Left forelimb (tissue), 1 donor: Measurements from ENCODE around the gene TMUB2.

ENCODE experiments used
- DNase-seq: peaks from one replicate; pipeline ENCODE4 v3.0.0-alpha.2; 2018; ENCODE audit warnings: low spot score

The TMUB2 gene

DNA sequence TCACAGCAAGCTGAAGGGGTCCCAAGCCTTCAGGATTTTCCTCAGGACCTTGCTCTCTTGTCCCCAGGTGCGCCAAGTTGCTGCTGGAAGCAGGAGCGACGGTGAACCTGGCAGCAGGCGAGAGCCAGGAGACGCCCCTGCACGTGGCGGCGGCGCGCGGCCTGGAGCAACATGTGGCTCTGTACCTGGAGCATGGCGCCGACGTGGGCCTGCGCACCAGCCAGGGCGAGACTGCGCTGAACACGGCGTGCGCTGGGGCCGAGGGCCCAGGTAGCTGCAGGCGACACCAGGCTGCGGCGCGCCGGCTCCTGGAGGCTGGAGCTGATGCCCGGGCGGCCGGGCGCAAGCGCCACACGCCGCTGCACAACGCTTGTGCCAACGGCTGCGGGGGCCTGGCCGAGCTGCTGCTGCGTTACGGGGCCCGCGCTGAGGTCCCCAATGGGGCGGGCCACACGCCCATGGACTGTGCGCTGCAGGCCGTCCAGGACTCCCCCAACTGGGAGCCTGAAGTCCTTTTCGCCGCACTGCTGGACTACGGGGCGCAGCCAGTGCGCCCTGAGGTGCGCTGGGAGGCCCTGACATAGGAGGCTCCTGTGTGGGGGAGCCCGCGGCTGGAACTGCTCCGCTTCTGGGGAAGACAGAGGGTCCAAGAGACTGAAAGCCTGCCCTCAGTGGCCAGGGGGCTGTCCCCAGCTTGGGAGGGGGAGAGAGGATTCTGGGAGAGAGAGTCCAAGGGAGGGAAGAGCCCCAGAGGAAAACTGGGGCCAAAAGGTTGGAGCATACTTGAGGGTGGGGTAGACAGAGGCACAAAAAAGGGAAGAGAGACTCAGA, 9.9 kb upstream of the TMUB2 start:
- no peak for DNase-seq

DNA sequence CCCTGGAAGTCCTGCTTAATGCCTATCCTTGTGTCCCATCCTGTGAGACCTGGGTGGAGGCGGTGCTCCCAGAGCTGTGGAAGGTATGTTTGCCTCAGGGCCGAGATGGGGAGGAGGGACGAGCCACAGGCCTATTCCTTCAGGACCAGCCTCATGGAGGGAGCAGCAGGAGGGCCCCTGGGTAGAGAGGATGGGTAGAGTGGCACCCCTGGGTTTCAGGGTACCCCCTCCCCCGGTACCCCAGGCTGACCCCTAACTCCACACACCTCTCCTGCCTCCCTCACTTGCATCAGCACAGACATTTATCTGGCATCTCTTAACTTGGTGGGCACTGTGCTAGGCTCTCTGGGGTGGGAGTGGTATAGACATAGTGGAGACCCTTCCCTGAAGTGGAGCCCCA, 9.1 kb upstream of the TMUB2 start:
- DNase-seq, result no peak

GRCh38 chr17:44178133-44178532, 8.6 kb upstream of the TMUB2 start:
- DNase-seq, result no peak

DNA sequence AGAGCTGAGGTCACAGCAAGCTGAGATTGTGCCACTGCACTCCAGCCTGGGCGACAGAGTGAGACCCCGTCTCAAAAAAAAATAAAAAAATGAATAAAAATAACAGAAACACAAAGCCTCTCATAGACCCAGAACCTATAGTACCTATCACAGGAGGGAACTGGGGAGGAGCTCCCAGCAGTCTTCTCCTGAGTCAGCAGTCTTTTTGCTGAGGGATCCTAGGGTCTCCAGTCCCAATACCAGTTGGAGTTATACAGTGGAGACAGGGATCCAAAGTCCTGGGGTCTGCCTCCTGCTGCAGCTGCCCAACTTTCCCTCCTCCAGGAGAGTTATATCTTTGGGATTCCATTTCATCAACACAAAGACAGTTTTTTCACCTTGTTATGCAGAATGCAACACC, 3.7 kb upstream of the TMUB2 start:
- DNase-seq, result no peak

- DNase-seq, result no peak
Observed at GRCh38 chr17:44184212-44184810, 2.5 kb upstream of the TMUB2 start.

- no peak for DNase-seq
Observed at GRCh38 chr17:44187131-44187899, 543 bp downstream of the TMUB2 start.

GRCh38 chr17:44188576-44189403, 2.0 kb downstream of the TMUB2 start:
- no peak for DNase-seq

DNA sequence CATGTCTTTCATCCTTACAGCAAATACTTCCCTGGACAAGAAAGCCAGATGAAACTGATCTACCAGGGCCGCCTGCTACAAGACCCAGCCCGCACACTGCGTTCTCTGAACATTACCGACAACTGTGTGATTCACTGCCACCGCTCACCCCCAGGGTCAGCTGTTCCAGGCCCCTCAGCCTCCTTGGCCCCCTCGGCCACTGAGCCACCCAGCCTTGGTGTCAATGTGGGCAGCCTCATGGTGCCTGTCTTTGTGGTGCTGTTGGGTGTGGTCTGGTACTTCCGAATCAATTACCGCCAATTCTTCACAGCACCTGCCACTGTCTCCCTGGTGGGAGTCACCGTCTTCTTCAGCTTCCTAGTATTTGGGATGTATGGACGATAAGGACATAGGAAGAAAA, 3.7 kb downstream of the TMUB2 start:
- DNase-seq, result no peak

DNA sequence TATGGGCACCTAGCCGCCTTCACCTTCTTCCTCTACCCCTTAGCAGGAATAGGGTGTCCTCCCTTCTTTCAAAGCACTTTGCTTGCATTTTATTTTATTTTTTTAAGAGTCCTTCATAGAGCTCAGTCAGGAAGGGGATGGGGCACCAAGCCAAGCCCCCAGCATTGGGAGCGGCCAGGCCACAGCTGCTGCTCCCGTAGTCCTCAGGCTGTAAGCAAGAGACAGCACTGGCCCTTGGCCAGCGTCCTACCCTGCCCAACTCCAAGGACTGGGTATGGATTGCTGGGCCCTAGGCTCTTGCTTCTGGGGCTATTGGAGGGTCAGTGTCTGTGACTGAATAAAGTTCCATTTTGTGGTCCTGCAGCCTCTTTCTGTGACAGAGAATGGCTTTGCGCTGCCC, 4.6 kb downstream of the TMUB2 start:
- DNase-seq, result no peak

GRCh38 chr17:44191941-44192496, 5.2 kb downstream of the TMUB2 start:
- DNase-seq, result no peak

- no peak for DNase-seq
Observed at GRCh38 chr17:44192750-44193149, 6.0 kb downstream of the TMUB2 start.

DNA sequence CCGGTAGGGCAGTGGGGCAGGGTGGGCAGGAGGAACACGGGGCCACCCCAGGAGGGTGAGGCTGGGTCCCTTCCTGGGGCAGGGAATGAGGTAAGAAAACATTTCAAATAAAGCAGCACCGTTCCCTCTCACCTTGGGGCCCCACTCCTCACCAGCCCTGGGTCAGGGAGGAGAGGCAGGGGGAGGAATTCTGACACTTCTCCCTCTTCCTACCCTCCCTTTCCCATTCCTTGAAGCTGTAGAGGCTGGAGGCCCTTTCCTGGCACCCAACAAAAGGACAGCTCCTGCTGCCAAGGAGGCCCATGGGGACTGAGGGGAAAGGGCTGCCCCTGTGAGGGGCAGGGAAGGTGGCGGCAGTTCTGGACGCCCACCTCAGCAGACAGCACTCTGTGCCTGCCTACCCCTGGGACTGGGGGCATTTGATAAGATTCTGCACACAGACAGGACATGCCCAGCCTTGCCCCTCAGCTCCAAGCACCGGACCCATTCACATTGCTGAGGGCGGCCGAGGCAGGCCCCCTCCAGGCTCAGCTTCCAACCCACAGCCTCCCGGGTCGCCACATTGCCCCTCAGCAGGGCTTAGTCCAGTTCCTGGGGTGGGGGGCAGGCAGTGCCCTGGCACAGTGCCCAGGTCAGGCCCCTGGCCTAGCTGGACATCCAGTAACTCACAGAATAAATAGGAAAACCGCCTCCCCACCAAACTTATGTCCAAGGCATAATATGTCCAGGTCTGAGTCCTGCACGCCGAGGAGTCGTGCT, 6.7 kb downstream of the TMUB2 start:
- DNase-seq, result no peak

DNA sequence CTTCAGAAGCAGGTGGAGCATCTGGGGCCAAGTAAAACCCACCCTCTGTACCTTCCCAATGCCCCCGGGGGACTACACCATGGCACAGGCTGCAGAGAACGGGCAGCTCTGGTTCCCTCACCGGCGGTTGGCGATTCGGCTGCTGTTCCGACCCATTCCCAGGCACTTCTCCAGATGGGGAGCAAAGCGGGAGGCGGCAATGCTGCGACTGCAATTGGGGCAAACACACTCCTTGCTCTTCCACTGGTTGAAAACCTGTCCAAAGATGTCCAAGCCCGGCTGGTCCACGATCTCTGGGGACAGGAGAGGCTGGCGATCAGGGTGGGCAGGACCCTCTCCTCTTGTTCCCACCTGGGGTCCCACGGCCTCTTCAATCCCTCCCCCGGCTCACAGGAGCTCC, 10.3 kb downstream of the TMUB2 start:
- DNase-seq, result no peak

- DNase-seq, result no peak
Observed at GRCh38 chr17:44197980-44198720, 11.4 kb downstream of the TMUB2 start.

DNA sequence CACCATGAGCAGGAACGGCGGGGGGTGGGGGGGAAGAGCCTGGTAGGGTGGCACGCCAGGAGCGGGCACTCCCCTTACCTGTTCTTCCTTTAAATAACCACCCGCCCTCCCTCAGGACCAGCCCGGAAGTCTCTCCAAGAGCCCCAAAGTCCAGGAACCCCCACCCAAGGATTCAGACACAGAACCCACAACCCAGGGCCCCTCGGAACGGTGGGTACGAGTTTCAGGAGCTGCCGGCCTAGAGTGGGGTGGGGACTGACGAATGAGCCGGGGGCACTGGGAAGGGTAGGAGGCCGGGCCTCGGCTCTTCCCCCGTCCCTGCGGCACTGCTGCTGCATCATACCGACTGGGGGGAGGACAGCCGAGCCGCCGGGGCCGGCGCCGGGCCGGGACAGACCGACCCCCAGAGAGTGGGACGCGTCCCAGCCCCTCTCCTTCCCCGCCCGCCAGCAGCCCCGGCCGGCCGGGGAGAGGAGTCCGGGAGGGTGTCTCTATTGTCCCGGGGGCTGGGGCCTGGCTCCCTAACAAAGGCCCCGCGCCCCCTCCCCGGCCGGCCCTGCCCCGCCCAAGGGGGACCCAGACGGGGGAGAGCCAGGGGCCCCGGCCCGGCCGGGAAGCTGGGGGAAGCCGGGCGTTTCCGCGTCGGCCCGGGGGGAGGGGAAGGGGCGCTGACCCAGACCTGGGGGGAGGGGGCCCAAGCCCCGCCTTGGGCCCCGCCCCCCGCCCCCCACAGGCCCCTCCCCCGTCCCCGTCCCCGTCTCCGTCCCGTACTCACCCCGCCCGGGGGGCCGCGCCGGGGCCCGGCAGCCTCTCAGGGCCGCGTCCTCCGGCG, 12.2 kb downstream of the TMUB2 start:
- peak; percentile 89 for DNase-seq

DNA sequence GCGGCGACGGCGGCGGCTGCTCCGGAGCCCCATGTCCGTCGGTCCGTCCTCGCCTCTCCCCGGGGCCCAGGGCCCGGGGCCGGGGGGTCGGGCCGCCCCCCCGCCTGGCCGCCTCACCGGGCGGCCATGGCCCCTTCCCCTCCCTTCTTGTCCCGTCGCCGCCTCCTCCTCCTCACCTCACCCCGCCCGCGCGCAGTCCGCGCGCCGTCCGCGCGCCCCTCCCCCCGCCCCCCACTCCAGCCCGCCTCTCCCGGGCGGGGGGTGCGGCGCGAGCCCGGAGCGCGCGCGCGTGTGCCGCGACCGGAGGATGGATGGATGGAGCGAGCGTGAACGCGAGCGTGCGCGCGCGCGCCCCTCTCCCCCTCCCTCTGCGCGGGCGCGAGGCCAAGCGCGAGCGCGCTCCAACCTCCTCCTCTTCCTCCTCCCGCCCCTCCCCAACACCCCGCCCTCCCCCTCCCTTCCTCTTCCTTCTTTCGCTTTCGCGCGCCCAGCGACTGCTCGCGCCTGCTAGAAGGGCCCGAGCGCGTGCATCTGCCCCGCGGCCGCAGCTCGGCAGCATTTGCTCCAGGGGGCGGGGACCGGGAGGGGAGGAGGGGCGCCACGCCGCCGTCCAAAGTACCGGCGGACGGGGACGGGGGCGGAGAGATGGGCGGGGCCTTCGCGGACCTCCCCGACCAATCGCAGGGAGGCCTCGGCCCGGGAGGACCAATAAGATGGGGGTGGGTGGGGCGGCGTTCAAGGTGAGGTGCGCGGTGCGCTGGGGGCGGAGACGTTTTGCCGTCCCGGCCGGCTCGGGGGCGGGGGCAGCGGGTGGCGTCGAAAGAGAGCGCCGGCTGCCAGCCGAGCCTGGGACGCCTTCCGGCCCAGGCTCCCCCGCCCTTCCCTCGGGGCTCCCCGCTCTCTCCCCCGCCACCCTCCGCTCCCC, 13.0 kb downstream of the TMUB2 start, which contains the start of gene ATXN7L3:
ATXN7L3 (minus strand) TSS at position 332 of the 925 bp plus-strand sequence. CDS start 1,814 bp downstream, outside the sequence.
- DNase-seq, result peak; percentile 99

DNA sequence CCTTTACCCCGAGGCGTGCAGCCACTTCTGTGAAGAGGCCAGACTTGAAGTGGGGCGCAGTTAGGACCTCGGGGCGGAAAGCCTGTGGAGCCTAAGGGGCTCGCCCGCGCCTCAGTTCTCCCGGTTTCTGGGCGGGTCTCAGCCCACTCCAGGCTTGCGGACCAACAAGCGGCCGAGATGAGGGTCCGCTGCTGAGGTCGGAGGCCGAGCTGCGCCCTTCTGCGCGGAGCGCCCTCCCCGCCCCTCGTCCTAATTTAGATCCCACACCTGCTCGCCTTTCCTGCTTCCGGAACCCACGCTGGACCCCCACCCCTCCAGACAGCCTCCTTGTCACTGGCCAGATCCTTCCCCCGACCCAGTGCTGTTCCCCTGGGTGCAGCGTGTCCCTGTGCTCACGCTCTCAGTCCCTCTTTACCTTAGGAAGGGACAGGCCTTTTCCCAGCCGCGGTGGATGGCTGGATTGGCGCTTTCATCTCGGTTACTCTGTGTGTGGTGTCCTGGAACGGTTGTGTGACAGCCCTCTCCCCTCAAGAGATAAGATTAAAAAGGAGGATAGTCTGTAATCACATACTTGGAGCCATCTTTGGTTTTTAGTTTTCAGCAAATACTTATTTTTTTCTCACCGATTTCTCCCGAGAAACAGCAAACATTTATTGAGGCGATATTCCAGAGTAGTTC, 13.8 kb downstream of the TMUB2 start:
- DNase-seq, result no peak

DNA sequence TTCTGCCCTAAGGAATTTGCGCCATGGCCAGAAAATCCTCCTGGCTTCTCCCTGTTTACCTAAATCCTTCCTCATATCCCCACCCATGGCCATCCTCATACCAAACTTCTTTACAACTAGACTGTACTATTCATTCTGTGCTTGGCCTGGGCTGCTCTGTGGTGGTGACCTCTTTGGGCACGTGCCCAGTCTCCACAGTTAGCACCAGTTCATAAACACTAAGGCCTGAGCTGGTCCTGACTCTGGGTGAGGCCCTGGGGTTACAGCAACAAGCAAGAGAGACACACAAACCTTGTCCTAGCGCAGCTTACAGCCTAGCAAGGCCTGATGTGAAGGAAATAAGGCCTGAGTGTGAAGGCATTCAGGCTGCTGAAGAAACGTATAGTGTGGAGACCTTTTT, 16.0 kb downstream of the TMUB2 start:
- no peak for DNase-seq
